H1 (cell line): Measurements from ENCODE around the gene CARD11. TPM values are rescaled to one million over a fixed set of nuclear protein-coding genes. Genes with fewer than 3 reads are reported as not detected.

Experiments
- CTCF ChIA-PET: fragments of 300-600 bp; sonication (Branson Sonifier 250); formaldehyde crosslinking; loops from one replicate; lab custom pipeline; 2021; ENCODE audit not compliant: partially characterized antibody; lab: Charles Lee
- POLR2A ChIA-PET: fragments of 300-600 bp; sonication (Branson Sonifier 250); formaldehyde crosslinking; loops from one replicate; lab custom pipeline; 2021; ENCODE audit warnings: inconsistent platforms; ENCODE audit not compliant: partially characterized antibody; lab: Charles Lee
- DNase-seq, 2 experiments: peaks; one replicate each; pipeline versions ENCODE4 v3.0.0 to v3.0.0-alpha.2; 2010 to 2022; ENCODE audit warnings: low spot score in 2 of 2, low read depth in 1 of 2, mixed read lengths in 1 of 2
- FAIRE-seq: peaks from 2 replicates; lab custom pipeline; 2011; peaks lifted over from hg19 to GRCh38; lab: Jason Lieb, UNC
- H2AFZ ChIP-seq: 2 replicates; pipeline ENCODE4 v1.8.1; 2012; ENCODE audit warnings: low read length, inconsistent platforms
- H2AK5ac ChIP-seq: 2 replicates; pipeline ENCODE4 v1.6.1; 2013; ENCODE audit warnings: low read depth, low read length
- H2BK120ac ChIP-seq: replicated peaks from 2 replicates; pipeline ENCODE3; 2013; ENCODE audit warnings: low read depth, low read length, inconsistent platforms
- H2BK12ac ChIP-seq: 2 replicates; pipeline ENCODE4 v1.6.1; 2013; ENCODE audit warnings: low read depth, low read length
- H2BK15ac ChIP-seq: 2 replicates; pipeline ENCODE4 v1.6.1; 2013; ENCODE audit warnings: low read length
- H2BK20ac ChIP-seq: 2 replicates; pipeline ENCODE4 v1.6.1; 2013; ENCODE audit warnings: low read length
- H2BK5ac ChIP-seq: 2 replicates; pipeline ENCODE4 v1.6.1; 2013; ENCODE audit warnings: low read depth, low read length
- H3K14ac ChIP-seq: 2 replicates; pipeline ENCODE4 v1.6.1; 2013; ENCODE audit warnings: inconsistent platforms; ENCODE audit not compliant: insufficient read length
- H3K18ac ChIP-seq: 2 replicates; pipeline ENCODE4 v1.6.1; 2013; ENCODE audit warnings: low read length; ENCODE audit errors: extremely low read depth
- H3K23ac ChIP-seq: 2 replicates; pipeline ENCODE4 v1.6.1; 2013; ENCODE audit warnings: inconsistent platforms; ENCODE audit not compliant: insufficient read length
- H3K23me2 ChIP-seq: 2 replicates; pipeline ENCODE4 v1.6.1; 2013; ENCODE audit warnings: low read depth, low read length
- H3K27ac ChIP-seq: 2 replicates; pipeline ENCODE4 v1.6.1; 2011; ENCODE audit warnings: low read depth, low read length, inconsistent platforms
- H3K27me3 ChIP-seq, 4 experiments: replicated peaks in 1 of 4; 1 replicate in 1 of 4; 2 replicates in 3 of 4; pipeline versions ENCODE4 v1.6.1 to v1.8.1; 2011 to 2013; ENCODE audit warnings: low read length in 3 of 4, mild to moderate bottlenecking in 3 of 4, inconsistent platforms in 2 of 4, mixed read lengths in 2 of 4, moderate library complexity in 1 of 4; ENCODE audit not compliant: control insufficient read depth in 3 of 4, insufficient read depth in 3 of 4; ENCODE audit errors: extremely low read depth in 1 of 4
- H3K36me3 ChIP-seq, 4 experiments: 2 replicates each; pipeline versions ENCODE4 v1.6.1 to v1.8.1; 2011 to 2013; ENCODE audit warnings: mild to moderate bottlenecking in 4 of 4, low read length in 3 of 4, moderate library complexity in 2 of 4, control low read depth in 1 of 4, inconsistent platforms in 1 of 4; ENCODE audit not compliant: insufficient read depth in 4 of 4, control insufficient read depth in 2 of 4
- H3K4ac ChIP-seq: replicated peaks from 2 replicates; pipeline ENCODE3; 2013; ENCODE audit warnings: low read length, low read depth, mixed read lengths, inconsistent platforms; ENCODE audit not compliant: insufficient read length
- H3K4me1 ChIP-seq, 4 experiments: replicated peaks in 1 of 4; 1 replicate in 1 of 4; 2 replicates in 3 of 4; pipeline versions ENCODE4 v1.6.1 to v1.8.1; 2011 to 2013; ENCODE audit warnings: low read length in 3 of 4, inconsistent platforms in 2 of 4, mixed read lengths in 1 of 4; ENCODE audit not compliant: insufficient read depth in 4 of 4, control insufficient read depth in 3 of 4
- H3K4me2 ChIP-seq, 2 experiments: 2 replicates each; pipeline versions ENCODE4 v1.6.1 to v1.8.1; 2011 to 2013; ENCODE audit warnings: low read depth in 2 of 2, low read length in 2 of 2, control low read depth in 1 of 2, inconsistent platforms in 1 of 2, mild to moderate bottlenecking in 1 of 2; ENCODE audit not compliant: insufficient read depth in 1 of 2
- H3K4me3 ChIP-seq, 4 experiments: fragments of 200-600, 300-600 bp in 1 of 4; sonication (generic), shearing (Covaris generic), sonication (Bioruptor Twin) in 1 of 4; 2 replicates each; pipeline versions ENCODE4 v1.5.1 to v1.8.1; 2011 to 2016; ENCODE audit warnings: low read length in 4 of 4, low read depth in 3 of 4, control low read depth in 2 of 4, inconsistent platforms in 2 of 4, mild to moderate bottlenecking in 2 of 4, mixed read lengths in 1 of 4, moderate library complexity in 1 of 4; ENCODE audit not compliant: insufficient read depth in 2 of 4; ENCODE audit errors: extremely low read depth in 1 of 4
- H3K56ac ChIP-seq: replicated peaks from 2 replicates; pipeline ENCODE3; 2013; ENCODE audit warnings: low read depth, mild to moderate bottlenecking, mixed read lengths, low read length, inconsistent platforms; ENCODE audit not compliant: insufficient read length
- H3K79me1 ChIP-seq: 2 replicates; pipeline ENCODE4 v1.6.1; 2013; ENCODE audit warnings: low read depth, low read length, control low read depth
- H3K79me2 ChIP-seq, 2 experiments: 2 replicates each; pipeline versions ENCODE4 v1.6.1 to v1.8.1; 2012 to 2013; ENCODE audit warnings: low read length in 2 of 2, mild to moderate bottlenecking in 2 of 2, inconsistent platforms in 1 of 2; ENCODE audit not compliant: insufficient read depth in 2 of 2, control insufficient read depth in 1 of 2
- H3K9ac ChIP-seq, 4 experiments: replicated peaks in 1 of 4; 1 replicate in 1 of 4; 2 replicates in 3 of 4; pipeline versions ENCODE4 v1.6.1 to v1.8.1; 2011 to 2013; ENCODE audit warnings: low read depth in 3 of 4, low read length in 3 of 4, control low read depth in 2 of 4, mild to moderate bottlenecking in 2 of 4, moderate library complexity in 2 of 4, inconsistent platforms in 1 of 4; ENCODE audit errors: extremely low read depth in 1 of 4
- H3K9me3 ChIP-seq, 2 experiments: 2 replicates each; pipeline versions ENCODE4 v1.6.1 to v1.8.1; 2012 to 2013; ENCODE audit warnings: mild to moderate bottlenecking in 2 of 2, moderate library complexity in 2 of 2, control low read depth in 1 of 2, inconsistent platforms in 1 of 2, low read depth in 1 of 2, low read length in 1 of 2, mixed read lengths in 1 of 2; ENCODE audit not compliant: insufficient read depth in 2 of 2
- H4K20me1 ChIP-seq, 2 experiments: replicated peaks in 1 of 2; 2 replicates each; pipeline versions ENCODE3 to v1.8.1; 2011 to 2013; ENCODE audit warnings: inconsistent platforms in 2 of 2, low read length in 2 of 2, mild to moderate bottlenecking in 1 of 2; ENCODE audit not compliant: insufficient read depth in 2 of 2, control insufficient read depth in 1 of 2
- H4K5ac ChIP-seq: 2 replicates; pipeline ENCODE4 v1.6.1; 2013; ENCODE audit warnings: low read length, low read depth, mixed read lengths, inconsistent platforms; ENCODE audit not compliant: insufficient read length
- H4K8ac ChIP-seq: 2 replicates; pipeline ENCODE4 v1.8.0; 2013; ENCODE audit warnings: mild to moderate bottlenecking, moderate library complexity, low read length, inconsistent platforms; ENCODE audit not compliant: insufficient read depth; ENCODE audit errors: extremely low read depth
- H4K91ac ChIP-seq: replicated peaks from 2 replicates; pipeline ENCODE3; 2013; ENCODE audit warnings: low read length, mixed read lengths, inconsistent platforms; ENCODE audit not compliant: insufficient read length
- FOSL1 ChIP-seq: IDR thresholded peaks from 2 replicates; pipeline ENCODE4 v1.6.1; 2011; ENCODE audit warnings: mild to moderate bottlenecking, low read depth, low read length, moderate library complexity; ENCODE audit not compliant: insufficient read depth
- KDM5A ChIP-seq: fragments of 200-600 bp; IDR thresholded peaks from 2 replicates; pipeline ENCODE4 v1.7.1; 2012; ENCODE audit warnings: mild to moderate bottlenecking, low read length, inconsistent platforms, mixed read lengths
- SUZ12 ChIP-seq: fragments of 200-600 bp; sonication (generic); IDR thresholded peaks from 2 replicates; pipeline ENCODE4 v1.6.1; 2012; ENCODE audit warnings: mild to moderate bottlenecking, inconsistent platforms, low read length, moderate library complexity, mixed read lengths
- YY1 ChIP-seq: IDR thresholded peaks from 2 replicates; pipeline ENCODE4 v1.6.1; 2011; ENCODE audit warnings: low read depth, mild to moderate bottlenecking, low read length
- WGBS, 2 experiments: shearing (Covaris generic) in 1 of 2; methylation state at CpG; one replicate each; pipeline versions ENCODE4 v1.1.6 to v1.1.7; 2013 to 2015; ENCODE audit warnings: low lambda C conversion rate in 2 of 2, mixed read lengths in 2 of 2, inconsistent platforms in 1 of 2, low coverage in 1 of 2, missing lambda C conversion rate in 1 of 2; ENCODE audit not compliant: insufficient replicate concordance in 2 of 2, insufficient coverage in 1 of 2, insufficient read length in 1 of 2; ENCODE audit errors: extremely low coverage in 1 of 2, missing lambda C conversion rate in 1 of 2; 5-methylcytosine and 5-hydroxymethylcytosine counted together
- polyA plus RNA-seq, 7 experiments: library from polyadenylated mRNA; depleted of rRNA in 3 of 7; stranded (reverse) in 5 of 7; unstranded in 2 of 7; fragments of >200 nt in 5 of 7; fragments of 200-250 nt in 2 of 7; gene quantifications; 1 replicate in 5 of 7; 2 replicates in 1 of 7; 4 replicates in 1 of 7; pipeline versions ENCODE4 v1.2.1 to v1.2.3, GENCODE V29; 2011 to 2013; ENCODE audit warnings: missing spikeins in 2 of 7, mixed read lengths in 2 of 7
- total RNA-seq: library from RNA; stranded (reverse); fragmentation: NEBNext Ultra II Directional; extraction: Animal tissue kit (Norgen Biotek cat#: 25700); gene quantifications from 2 replicates; pipeline ENCODE4 v1.2.1, GENCODE V29; 2021

Gene CARD11
- total and polyA plus RNA-seq, 2 of the 8 experiments (the other 6 are each of a cell fraction or from before 2014, with no cell fraction given): 12.6 to 29.8 TPM

DNA sequence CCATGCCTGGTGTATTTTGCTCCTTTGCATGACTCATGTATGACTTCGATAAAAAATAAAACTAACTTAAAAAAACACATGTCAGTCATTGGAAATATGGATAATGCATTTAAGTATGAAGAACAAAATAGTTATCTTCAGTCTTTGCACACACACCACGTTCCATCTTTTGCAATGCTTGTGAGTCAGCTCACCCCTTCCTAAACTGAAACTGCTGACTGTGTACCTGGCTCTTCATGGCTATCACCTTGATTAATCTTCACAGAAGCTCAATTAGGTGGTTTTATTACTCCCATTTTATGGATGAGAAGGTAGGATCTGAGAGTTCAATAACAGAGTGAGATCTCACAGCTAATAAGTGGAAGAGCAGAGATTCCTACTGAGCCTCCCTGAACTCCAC, 79.5 kb downstream of the CARD11 start:
- no peak overlapping the region for H2BK120ac ChIP-seq
- no peak overlapping the region for H4K5ac ChIP-seq
- H3K56ac ChIP-seq: no peak overlapping the region
- H3K23me2 ChIP-seq: peaks cover 4% of the 10 kb centered on the region; the same call in 1 of the 2 replicates
- H3K27me3 ChIP-seq: no peaks in the 10 kb centered on the region
- H4K20me1 ChIP-seq: peaks cover 0 to under 1% of the 10 kb centered on the region in 2 experiments
- H2AFZ ChIP-seq: no peak overlapping the region
- H3K36me3 ChIP-seq: no peaks in the 10 kb centered on the region
- no peak overlapping the region for H3K18ac ChIP-seq
- no peak overlapping the region for H3K4ac ChIP-seq
- H3K9ac ChIP-seq: no peak overlapping the region
- H3K4me3 ChIP-seq: no peak overlapping the region
- no peak overlapping the region for H2BK12ac ChIP-seq
- TF ChIP-seq KDM5A (no peak), SUZ12 (no peak), YY1 (no peak), FOSL1 (no peak)
- no peak for FAIRE-seq
- no peaks in the 10 kb centered on the region for H3K4me1 ChIP-seq
- DNase-seq: no peak
- H3K79me2 ChIP-seq: no peaks in the 10 kb centered on the region
- no peak overlapping the region for H2BK5ac ChIP-seq
- CTCF ChIA-PET: interaction anchor here (0.7 to 3.3 kb wide), 3 partner anchors 43 to 1789 kb away, joined by 3 to 15 read pairs (median 3); no protein-coding TSS in a partner anchor
- no peak overlapping the region for H2BK20ac ChIP-seq
- 90% methylated on average over 2 of the region's 2 CpGs; no CpG with 5 or more reads in 1 of the 2 experiments for WGBS, 2 experiments
- no peak overlapping the region for H4K91ac ChIP-seq
- H3K9me3 ChIP-seq: peaks cover 6 to 13% of the 10 kb centered on the region in 2 experiments
- no peak overlapping the region for H3K14ac ChIP-seq
- H3K4me2 ChIP-seq: no peak overlapping the region
- no peak overlapping the region for H3K27ac ChIP-seq
- H3K23ac ChIP-seq: no peak overlapping the region
- POLR2A ChIA-PET: interaction anchor here (0.9 kb wide), 1 partner anchor 14 kb away, joined by 3 read pairs; no protein-coding TSS in a partner anchor
- no peaks in the 10 kb centered on the region; the same call in 1 of the 2 replicates for H3K79me1 ChIP-seq
- H2BK15ac ChIP-seq: no peak overlapping the region
- H2AK5ac ChIP-seq: no peak overlapping the region
- H4K8ac ChIP-seq: no peak overlapping the region
